Activated CD8-positive, alpha-beta memory T cell treated with anti-CD3 and anti-CD28 coated beads, Interleukin-2, amount 10 ng/mL, durations not matched to agents 7 days and 5 days (primary cell): ENCODE data around the gene CDC16. TPM values are rescaled to one million over a fixed set of nuclear protein-coding genes. Genes with fewer than 3 reads are reported as not detected.
A peak's percentile ranks its signal among the peaks of the same experiment; 100 is the strongest.

Experiments
- ATAC-seq: fragments of 150-1000 bp; cut with Tn5 transposase; one replicate; pipeline ENCODE4 v1.10.0; 2021; ENCODE audit warnings: moderate library complexity
- CTCF ChIA-PET: fragments of 350-600 bp; sonication (Branson Sonifier 250); formaldehyde crosslinking; loops from one replicate; lab custom pipeline; 2021; ENCODE audit warnings: antibody characterized with exemption; lab: Charles Lee
- DNase-seq: peaks from one replicate; pipeline ENCODE4 v3.0.0-alpha.2; 2020
- H3K27ac Mint-ChIP-seq: one replicate; pipeline ENCODE4 v1.8.0; 2021; ENCODE audit warnings: mild to moderate bottlenecking, mixed read lengths
- H3K27me3 Mint-ChIP-seq: one replicate; pipeline ENCODE4 v1.8.0; 2021; ENCODE audit warnings: mixed read lengths
- H3K36me3 Mint-ChIP-seq: one replicate; pipeline ENCODE4 v1.8.0; 2021; ENCODE audit warnings: mild to moderate bottlenecking, mixed read lengths
- H3K4me1 Mint-ChIP-seq: one replicate; pipeline ENCODE4 v1.8.0; 2021; ENCODE audit warnings: mixed read lengths
- H3K4me3 Mint-ChIP-seq: one replicate; pipeline ENCODE4 v1.8.0; 2021; ENCODE audit warnings: mild to moderate bottlenecking, moderate library complexity, mixed read lengths
- H3K9me3 Mint-ChIP-seq: one replicate; pipeline ENCODE4 v1.8.0; 2022; ENCODE audit warnings: low read depth, mixed read lengths
- total RNA-seq, 2 experiments: library from RNA; stranded (reverse); gene quantifications; one replicate each; pipeline ENCODE4 v1.2.3, GENCODE V29; 2021

Gene CDC16
- total RNA-seq, 2 experiments from 2014 or later = 73.5 to 81.5 TPM

DNA sequence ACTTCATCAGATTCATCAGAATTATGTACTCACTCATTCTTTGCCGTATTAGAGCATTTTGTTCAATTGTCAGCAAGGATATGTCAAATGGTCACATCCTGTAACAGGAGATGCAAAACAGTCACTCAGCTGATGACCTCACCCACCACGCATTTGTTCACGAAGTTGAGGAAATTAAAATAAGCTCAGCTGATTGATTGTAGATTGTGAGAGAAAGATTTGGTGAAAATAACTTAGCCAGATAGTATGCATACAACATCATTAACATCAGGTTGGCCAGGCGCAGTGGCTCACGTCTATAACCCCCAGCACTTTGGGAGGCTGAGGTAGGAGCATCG is 22.6 kb upstream of the CDC16 start:
- Mint-ChIP-seq H3K36me3 (no peaks in the 10 kb centered on the region), H3K9me3 (no peaks in the 10 kb centered on the region), H3K4me1 (no peaks in the 10 kb centered on the region), H3K27me3 (peaks cover 10% of the 10 kb centered on the region), H3K27ac (no peak overlapping the region), H3K4me3 (no peak overlapping the region)
- no peak for ATAC-seq
- DNase-seq = no peak
- CTCF ChIA-PET = no interaction called here

DNA sequence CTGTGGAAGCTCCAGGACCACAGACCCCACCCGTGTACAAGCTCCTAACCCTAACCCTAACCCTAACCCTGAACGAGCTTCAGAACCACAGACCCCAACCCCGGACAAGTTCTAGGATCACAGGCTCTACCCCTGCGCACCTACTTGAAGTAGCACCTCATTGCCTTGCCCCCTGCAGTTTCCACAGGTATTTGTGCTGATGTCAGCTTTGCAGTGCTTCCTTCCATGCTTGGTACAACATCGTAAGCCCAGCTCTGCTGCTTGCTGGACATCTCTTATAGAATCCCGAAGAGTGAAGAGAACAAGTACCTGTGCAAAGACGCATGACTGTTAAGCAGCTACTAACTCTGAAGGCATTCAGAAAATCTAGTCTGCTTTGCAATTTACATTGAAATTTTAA is 20.7 kb upstream of the CDC16 start:
- Mint-ChIP-seq H3K4me1 (no peaks in the 10 kb centered on the region), H3K4me3 (no peak overlapping the region), H3K27me3 (peaks cover 13% of the 10 kb centered on the region), H3K36me3 (no peaks in the 10 kb centered on the region), H3K27ac (no peak overlapping the region), H3K9me3 (no peaks in the 10 kb centered on the region)
- CTCF ChIA-PET = interaction anchor here (2.0 kb wide), 1 partner anchor 12 kb away, joined by 7 read pairs; no protein-coding TSS in a partner anchor
- DNase-seq (no peak), ATAC-seq (no peak)

DNA sequence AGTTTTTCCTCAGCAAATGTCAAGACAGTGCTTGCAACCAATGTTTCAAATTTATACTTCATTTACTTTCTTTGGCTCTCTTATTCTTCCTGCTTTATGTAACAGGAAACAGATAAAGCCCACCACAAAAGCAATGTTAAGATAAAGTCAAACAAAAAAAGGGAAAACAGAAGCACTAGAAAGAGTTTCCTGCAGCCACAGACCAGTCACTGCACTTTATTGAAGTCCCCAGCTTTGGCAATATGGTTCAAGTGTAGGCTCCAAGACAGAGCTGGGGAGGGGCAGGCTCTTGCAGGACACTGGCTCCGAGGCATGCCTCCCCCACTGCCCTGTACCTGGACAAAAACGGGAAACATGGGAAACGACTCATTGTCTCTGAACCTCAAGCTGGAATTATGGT is 15.3 kb upstream of the CDC16 start:
- no peaks in the 10 kb centered on the region for H3K36me3 Mint-ChIP-seq
- H3K9me3 Mint-ChIP-seq = no peaks in the 10 kb centered on the region
- DNase-seq (no peak), ATAC-seq (no peak)
- H3K4me3 Mint-ChIP-seq = no peak overlapping the region
- H3K27me3 Mint-ChIP-seq = peaks cover 10% of the 10 kb centered on the region
- no peak overlapping the region for H3K27ac Mint-ChIP-seq
- peaks cover 8% of the 10 kb centered on the region for H3K4me1 Mint-ChIP-seq
- CTCF ChIA-PET = no interaction called here

DNA sequence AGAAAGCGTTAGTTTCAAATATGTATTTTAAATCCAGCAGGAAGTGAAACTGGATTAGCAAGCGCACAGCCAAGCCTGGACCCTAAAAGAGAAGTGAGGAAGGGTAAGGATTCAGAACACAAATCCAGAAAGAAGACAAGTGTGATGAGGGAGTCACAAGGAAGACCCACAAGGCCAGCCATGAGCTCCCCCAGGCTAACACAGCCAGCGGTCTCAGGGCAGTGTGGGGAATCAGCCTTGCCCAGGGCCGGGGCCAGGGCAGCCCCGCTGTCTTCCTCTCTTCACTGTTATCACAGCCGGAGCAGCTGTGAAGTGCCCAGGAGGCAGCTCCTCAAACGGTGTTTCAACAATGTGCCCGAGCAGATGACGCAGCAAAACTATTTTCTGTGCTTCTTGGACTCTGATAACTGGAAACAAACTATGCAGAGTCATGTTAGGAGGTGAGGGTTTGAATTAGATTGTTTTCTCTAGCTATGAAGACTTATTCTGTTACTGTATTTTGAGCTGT is 12.2 kb upstream of the CDC16 start:
- ATAC-seq (no peak), DNase-seq (no peak)
- peaks cover 6% of the 10 kb centered on the region for H3K27me3 Mint-ChIP-seq
- CTCF ChIA-PET = interaction anchor here (1.0 to 1.4 kb wide), 2 partner anchors 74 to 111 kb away, joined by 3 read pairs; no protein-coding TSS in a partner anchor
- H3K27ac Mint-ChIP-seq = no peak overlapping the region
- H3K4me3 Mint-ChIP-seq = no peak overlapping the region
- no peaks in the 10 kb centered on the region for H3K36me3 Mint-ChIP-seq
- peaks cover 25% of the 10 kb centered on the region for H3K4me1 Mint-ChIP-seq
- H3K9me3 Mint-ChIP-seq = no peaks in the 10 kb centered on the region

DNA sequence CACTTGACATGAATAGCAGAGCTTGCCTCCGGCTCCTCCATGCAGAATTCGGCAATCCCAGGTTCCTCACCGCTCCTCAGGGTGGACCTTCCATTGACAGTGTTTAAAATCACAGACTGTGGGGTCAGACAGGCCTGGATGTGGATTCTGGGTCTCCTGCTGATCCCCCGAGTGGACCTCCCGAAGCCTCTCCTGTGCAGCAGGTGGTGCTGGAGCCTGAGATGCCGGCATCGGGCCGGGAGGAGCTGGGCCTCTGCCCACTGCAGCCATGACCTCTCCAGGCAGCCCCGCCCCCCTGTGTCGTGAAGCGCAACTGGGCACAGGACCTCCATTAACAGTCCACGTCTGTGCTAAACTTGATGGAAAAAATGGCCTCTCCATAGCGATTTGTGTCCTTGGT is 10.5 kb upstream of the CDC16 start:
- no peak for DNase-seq
- Mint-ChIP-seq H3K4me3 (no peak overlapping the region), H3K27me3 (peaks cover 7% of the 10 kb centered on the region), H3K36me3 (no peaks in the 10 kb centered on the region), H3K9me3 (no peaks in the 10 kb centered on the region), H3K27ac (no peak overlapping the region), H3K4me1 (peaks cover 25% of the 10 kb centered on the region)
- CTCF ChIA-PET = interaction anchor here (0.6 to 1.5 kb wide), 4 partner anchors 17 to 337 kb away, joined by 3 to 5 read pairs (median 3); no protein-coding TSS in a partner anchor
- no peak for ATAC-seq

DNA sequence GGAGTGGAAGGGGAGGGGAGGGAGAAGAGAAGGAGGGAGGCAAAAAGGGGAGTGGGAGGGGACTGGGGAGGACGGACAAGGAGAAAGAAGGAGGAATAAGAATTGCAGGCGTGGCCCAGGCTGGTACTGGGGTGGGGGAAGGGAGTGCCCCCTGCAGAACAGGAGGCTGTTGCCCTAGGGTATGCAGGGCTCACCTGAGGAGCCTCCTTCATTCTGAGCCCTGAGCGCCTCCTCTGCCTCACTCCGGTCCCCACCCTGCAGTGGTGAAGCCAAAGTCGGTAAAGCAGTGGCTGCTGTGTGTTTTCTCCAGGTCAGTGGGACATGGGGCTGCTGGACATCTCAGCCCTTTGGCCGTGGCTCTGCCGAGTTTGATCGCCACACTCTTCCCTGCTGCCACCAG is 9.1 kb upstream of the CDC16 start:
- CTCF ChIA-PET = interaction anchor here (0.9 to 2.4 kb wide), 12 partner anchors 10 to 410 kb away, joined by 3 to 25 read pairs (median 6); no protein-coding TSS in a partner anchor
- no peak for DNase-seq
- Mint-ChIP-seq H3K36me3 (no peaks in the 10 kb centered on the region), H3K9me3 (no peaks in the 10 kb centered on the region), H3K4me3 (no peak overlapping the region), H3K4me1 (peaks cover 21% of the 10 kb centered on the region), H3K27me3 (peaks cover 15% of the 10 kb centered on the region), H3K27ac (no peak overlapping the region)
- ATAC-seq = no peak

DNA sequence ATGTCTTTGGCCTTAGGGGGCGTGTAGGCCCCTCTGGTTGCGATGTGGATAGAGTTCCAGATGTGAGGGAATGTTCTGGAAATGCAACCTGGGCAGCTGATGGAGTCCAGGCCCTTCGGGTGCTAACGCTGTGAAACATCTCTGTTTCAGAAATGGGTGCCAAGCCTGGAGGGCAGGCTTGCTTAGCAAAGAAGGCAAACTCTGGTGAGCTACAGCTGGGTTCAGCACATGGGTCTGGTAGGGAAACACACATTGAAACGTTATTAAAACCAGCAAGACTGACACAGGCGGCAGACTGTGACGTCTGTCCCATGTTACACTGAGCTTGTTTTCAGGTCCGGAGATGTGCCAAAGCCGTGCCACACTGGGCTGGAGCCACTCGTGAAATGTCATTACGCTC is 8.6 kb upstream of the CDC16 start:
- H3K4me1 Mint-ChIP-seq = peaks cover 21% of the 10 kb centered on the region
- CTCF ChIA-PET = interaction anchor here (0.7 to 2.4 kb wide), 18 partner anchors 10 to 410 kb away, joined by 3 to 25 read pairs (median 5); no protein-coding TSS in a partner anchor
- ATAC-seq = no peak
- no peaks in the 10 kb centered on the region for H3K9me3 Mint-ChIP-seq
- H3K27ac Mint-ChIP-seq = no peak overlapping the region
- H3K27me3 Mint-ChIP-seq = peaks cover 15% of the 10 kb centered on the region
- H3K36me3 Mint-ChIP-seq = no peaks in the 10 kb centered on the region
- no peak overlapping the region for H3K4me3 Mint-ChIP-seq
- DNase-seq = no peak

DNA sequence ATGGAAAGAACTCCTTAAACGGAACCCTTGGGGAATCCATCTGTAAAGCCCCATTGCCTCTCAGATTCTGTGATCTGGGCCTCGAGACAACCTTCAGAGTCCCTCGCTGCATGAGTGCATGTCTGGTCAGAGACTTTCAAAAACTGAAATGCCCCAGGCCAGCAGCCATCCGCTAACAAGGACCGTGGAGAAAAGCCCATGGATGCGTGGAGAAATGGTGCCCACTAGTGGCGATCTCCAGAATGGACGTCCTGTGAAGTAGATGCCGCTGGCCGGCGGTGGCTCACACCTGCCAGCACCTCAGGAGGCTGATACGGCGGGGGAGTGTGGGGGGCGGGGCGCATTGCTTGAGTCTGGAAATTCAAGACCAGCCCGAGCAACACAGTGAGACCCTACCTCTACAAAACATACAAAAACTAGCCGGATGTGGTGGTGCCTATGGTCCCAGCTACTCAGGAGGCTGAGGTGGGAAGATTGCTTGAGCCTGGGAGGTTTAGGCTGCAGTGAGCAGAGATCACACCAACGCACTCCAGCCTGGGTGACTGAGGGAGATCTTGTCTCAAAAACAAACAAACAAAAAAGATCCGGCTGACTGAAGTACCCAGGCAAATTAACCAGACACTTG is 7.9 kb upstream of the CDC16 start:
- Mint-ChIP-seq H3K4me1 (peaks cover 18% of the 10 kb centered on the region), H3K27ac (no peak overlapping the region), H3K4me3 (no peak overlapping the region)

DNA sequence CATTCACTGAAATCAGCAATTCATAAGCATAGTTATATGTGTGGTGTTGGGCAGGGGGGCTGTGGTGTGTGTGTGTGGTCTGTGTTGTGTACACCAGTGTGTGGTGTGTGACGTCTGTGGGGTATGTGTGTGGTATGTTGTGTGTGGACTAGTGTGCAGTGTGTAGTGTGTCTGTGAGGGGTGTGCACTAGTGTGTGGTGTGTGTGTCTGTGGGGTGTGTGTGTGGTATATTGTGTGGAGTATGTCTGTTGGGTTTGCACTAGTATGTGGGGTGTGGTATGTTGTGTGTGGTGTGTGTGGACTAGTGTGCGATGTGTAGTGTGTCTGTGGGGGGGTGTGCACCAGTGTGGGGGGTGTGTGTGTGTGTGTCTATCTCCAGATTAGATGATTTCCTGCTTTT is 7.2 kb upstream of the CDC16 start:
- H3K27me3 Mint-ChIP-seq = peaks cover 16% of the 10 kb centered on the region
- H3K4me3 Mint-ChIP-seq = no peak overlapping the region
- DNase-seq = no peak
- H3K27ac Mint-ChIP-seq = no peak overlapping the region
- no peaks in the 10 kb centered on the region for H3K36me3 Mint-ChIP-seq
- peaks cover 18% of the 10 kb centered on the region for H3K4me1 Mint-ChIP-seq
- CTCF ChIA-PET = interaction anchor here (0.7 to 2.4 kb wide), 11 partner anchors 8 to 412 kb away, joined by 3 to 25 read pairs (median 6); no protein-coding TSS in a partner anchor
- H3K9me3 Mint-ChIP-seq = no peaks in the 10 kb centered on the region
- ATAC-seq = no peak

More for the DNA sequence above, 7.9 kb upstream of the CDC16 start:
- CTCF ChIA-PET = interaction anchor here (0.7 to 2.4 kb wide), 18 partner anchors 9 to 411 kb away, joined by 3 to 25 read pairs (median 5); no protein-coding TSS in a partner anchor
- peak; percentile 92 for ATAC-seq
- Mint-ChIP-seq H3K9me3 (no peaks in the 10 kb centered on the region), H3K27me3 (peaks cover 15% of the 10 kb centered on the region), H3K36me3 (no peaks in the 10 kb centered on the region)
- DNase-seq = peak; percentile 88

DNA sequence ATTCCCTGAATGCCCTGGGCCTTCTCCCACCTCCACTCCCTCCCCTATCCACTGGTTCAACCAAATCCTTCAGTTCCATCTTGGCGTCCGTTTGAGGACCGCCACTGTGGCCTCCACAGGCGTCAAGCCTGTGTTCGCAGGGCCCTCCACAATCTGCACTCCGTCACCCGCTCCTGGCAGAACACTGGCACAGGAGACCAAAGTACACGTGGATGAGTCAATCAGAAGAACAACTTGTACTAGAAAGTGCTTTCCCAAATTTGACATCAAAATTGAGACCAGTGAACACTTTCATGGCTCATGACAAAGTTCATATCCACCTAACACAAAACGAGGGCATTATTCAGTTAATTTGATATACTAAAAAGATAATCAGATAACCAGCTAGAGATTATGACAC is 6.5 kb upstream of the CDC16 start:
- CTCF ChIA-PET = interaction anchor here (0.7 to 2.4 kb wide), 4 partner anchors 26 to 412 kb away, joined by 3 to 7 read pairs (median 4); no protein-coding TSS in a partner anchor
- Mint-ChIP-seq H3K4me3 (no peak overlapping the region), H3K36me3 (no peaks in the 10 kb centered on the region), H3K27me3 (peaks cover 16% of the 10 kb centered on the region), H3K9me3 (no peaks in the 10 kb centered on the region), H3K4me1 (peaks cover 18% of the 10 kb centered on the region), H3K27ac (no peak overlapping the region)
- no peak for DNase-seq
- no peak for ATAC-seq

DNA sequence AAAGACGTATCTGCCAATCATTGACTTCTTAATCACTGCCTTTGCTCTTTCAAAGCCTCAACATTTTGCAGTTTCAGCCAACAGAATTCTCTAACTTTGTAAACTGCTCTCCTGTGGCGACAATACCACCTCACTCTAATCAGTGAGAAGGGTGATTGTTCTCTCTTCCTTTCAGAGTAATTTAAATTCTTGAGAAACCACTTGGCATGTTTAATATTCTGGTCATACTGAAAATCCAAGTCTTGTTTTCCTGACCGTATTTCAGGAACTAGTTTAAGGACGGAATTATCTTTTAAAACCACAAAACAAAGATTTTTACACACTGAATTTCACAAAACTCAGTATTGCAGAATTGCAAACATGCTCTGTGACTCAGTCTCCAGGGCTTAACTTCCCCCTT is 5.2 kb upstream of the CDC16 start:
- Mint-ChIP-seq H3K27ac (no peak overlapping the region), H3K36me3 (no peaks in the 10 kb centered on the region), H3K4me3 (no peak overlapping the region), H3K4me1 (peaks cover 21% of the 10 kb centered on the region), H3K27me3 (peaks cover 16% of the 10 kb centered on the region), H3K9me3 (no peaks in the 10 kb centered on the region)
- CTCF ChIA-PET = interaction anchor here (1.1 kb wide), 1 partner anchor 164 kb away, joined by 3 read pairs; no protein-coding TSS in a partner anchor
- DNase-seq = no peak
- no peak for ATAC-seq

DNA sequence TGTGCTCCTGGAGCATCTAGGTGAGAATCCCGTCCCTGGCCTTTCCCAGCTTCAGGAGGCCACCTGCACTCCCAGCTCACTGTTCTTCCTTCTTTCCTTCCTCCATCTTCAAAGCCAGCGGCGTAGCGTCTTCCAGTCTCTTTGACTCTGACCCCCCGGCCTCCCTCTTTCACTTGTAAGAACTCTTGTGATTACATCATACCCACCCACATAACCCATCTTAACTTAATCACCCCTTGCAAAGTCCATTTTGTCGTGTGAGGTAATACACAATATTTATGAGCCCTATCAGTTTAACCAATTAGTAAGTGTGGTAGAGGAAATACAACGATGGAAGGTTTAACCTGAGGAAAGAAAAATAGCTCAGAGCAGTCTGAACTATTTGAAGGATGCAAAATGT is 4.6 kb upstream of the CDC16 start:
- Mint-ChIP-seq H3K4me1 (peaks cover 17% of the 10 kb centered on the region), H3K9me3 (no peaks in the 10 kb centered on the region), H3K27ac (no peak overlapping the region), H3K4me3 (no peak overlapping the region), H3K36me3 (no peaks in the 10 kb centered on the region), H3K27me3 (peaks cover 16% of the 10 kb centered on the region)
- no peak for DNase-seq
- ATAC-seq = no peak
- CTCF ChIA-PET = no interaction called here

DNA sequence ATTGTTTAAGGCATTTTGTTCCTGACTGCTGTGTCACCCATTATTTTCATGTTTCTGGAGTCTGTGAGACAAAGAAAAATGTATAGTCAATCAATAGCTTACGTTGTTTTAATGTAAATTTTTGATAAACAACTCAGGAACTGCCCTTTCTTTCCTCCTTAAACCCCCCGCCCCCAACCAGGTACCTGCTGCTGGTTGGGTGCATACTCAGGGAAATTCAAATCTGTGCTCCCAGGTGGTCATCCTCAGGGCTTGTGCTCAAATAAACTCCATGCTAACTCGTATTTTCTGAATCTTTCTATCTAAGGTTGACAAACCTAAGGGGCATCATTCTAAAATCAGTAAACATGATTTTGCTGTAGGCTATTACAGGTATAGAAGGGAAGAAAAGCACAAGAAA is 4.1 kb upstream of the CDC16 start:
- peaks cover 20% of the 10 kb centered on the region for H3K4me1 Mint-ChIP-seq
- CTCF ChIA-PET = no interaction called here
- peaks cover 4% of the 10 kb centered on the region for H3K36me3 Mint-ChIP-seq
- ATAC-seq (no peak), DNase-seq (no peak)
- no peak overlapping the region for H3K4me3 Mint-ChIP-seq
- H3K27me3 Mint-ChIP-seq = peaks cover 16% of the 10 kb centered on the region
- no peak overlapping the region for H3K27ac Mint-ChIP-seq
- no peaks in the 10 kb centered on the region for H3K9me3 Mint-ChIP-seq

DNA sequence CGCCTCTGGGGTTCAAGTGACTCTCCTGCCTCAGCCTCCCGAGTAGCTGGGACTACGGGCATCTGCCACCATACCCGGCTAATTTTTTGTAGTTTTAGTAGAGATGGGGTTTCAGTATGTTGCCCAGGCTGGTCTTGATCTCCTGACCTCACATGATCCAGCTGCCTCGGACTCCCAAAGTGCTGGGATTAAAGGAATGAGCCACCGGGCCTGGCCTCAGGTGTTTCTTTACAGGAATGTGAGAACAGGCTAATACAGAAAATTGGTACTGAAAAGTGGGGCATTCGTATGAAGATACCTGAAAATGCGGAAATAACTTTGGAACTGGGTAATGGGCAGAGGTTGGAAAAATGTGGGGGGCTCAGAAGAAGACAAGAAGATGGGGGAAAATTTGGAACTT is 2.8 kb upstream of the CDC16 start:
- peaks cover 24% of the 10 kb centered on the region for H3K4me1 Mint-ChIP-seq
- no peaks in the 10 kb centered on the region for H3K9me3 Mint-ChIP-seq
- H3K36me3 Mint-ChIP-seq = peaks cover 7% of the 10 kb centered on the region
- DNase-seq = no peak
- CTCF ChIA-PET = no interaction called here
- ATAC-seq = no peak
- no peak overlapping the region for H3K27ac Mint-ChIP-seq
- no peak overlapping the region for H3K4me3 Mint-ChIP-seq
- H3K27me3 Mint-ChIP-seq = peaks cover 16% of the 10 kb centered on the region
